Common myeloid progenitor, CD34-positive (primary cell): ENCODE data around the gene SYT4.

Experiments
- CTCF ChIA-PET: fragments of 350-600 bp; sonication (Branson Sonifier 250); formaldehyde crosslinking; loops from one replicate; lab custom pipeline; 2021; ENCODE audit warnings: antibody characterized with exemption; lab: Charles Lee
- POLR2A ChIA-PET: fragments of 350-600 bp; sonication (Branson Sonifier 250); formaldehyde crosslinking; loops from one replicate; lab custom pipeline; 2021; ENCODE audit warnings: antibody characterized with exemption; lab: Charles Lee
- DNase-seq, 3 donors: peaks; one replicate each; pipeline versions ENCODE4 v3.0.0 to v3.0.0-alpha.2; 2013
- H3K27ac ChIP-seq, 2 experiments: 1 replicate in 1 of 2; 2 replicates in 1 of 2; pipeline ENCODE4 v1.7.0; 2013; ENCODE audit warnings: inconsistent platforms in 2 of 2, low read length in 2 of 2, mild to moderate bottlenecking in 2 of 2, low read depth in 1 of 2, moderate library complexity in 1 of 2; ENCODE audit not compliant: severe bottlenecking in 2 of 2, insufficient read depth in 1 of 2, poor library complexity in 1 of 2
- H3K27me3 ChIP-seq, 5 experiments: replicated peaks in 2 of 5; 1 replicate in 3 of 5; 2 replicates in 2 of 5; pipeline versions ENCODE4 v1.6.1 to v1.7.0; 2013; ENCODE audit warnings: low read length in 4 of 5, mild to moderate bottlenecking in 2 of 5, moderate library complexity in 2 of 5, inconsistent platforms in 1 of 5; ENCODE audit not compliant: insufficient read depth in 5 of 5, control insufficient read depth in 4 of 5
- H3K36me3 ChIP-seq, 4 experiments: 1 replicate in 2 of 4; 2 replicates in 2 of 4; pipeline versions ENCODE4 v1.6.1 to v1.7.0; 2013; ENCODE audit warnings: low read length in 3 of 4, control low read depth in 1 of 4, mild to moderate bottlenecking in 1 of 4; ENCODE audit not compliant: control insufficient read depth in 4 of 4, insufficient read depth in 4 of 4
- H3K4me1 ChIP-seq, 4 experiments: 1 replicate in 3 of 4; 2 replicates in 1 of 4; pipeline versions ENCODE4 v1.6.1 to v1.7.1; 2013; ENCODE audit warnings: low read length in 3 of 4, mild to moderate bottlenecking in 3 of 4, control low read depth in 1 of 4, inconsistent platforms in 1 of 4, moderate library complexity in 1 of 4; ENCODE audit not compliant: control insufficient read depth in 4 of 4, insufficient read depth in 4 of 4; ENCODE audit errors: control extremely low read depth in 1 of 4
- H3K4me3 ChIP-seq, 7 experiments: 1 replicate in 4 of 7; 2 replicates in 3 of 7; pipeline versions ENCODE4 v1.5.1 to v1.7.0; 2013; ENCODE audit warnings: mild to moderate bottlenecking in 7 of 7, low read length in 6 of 7, moderate library complexity in 6 of 7, inconsistent platforms in 2 of 7, low read depth in 2 of 7, control low read depth in 1 of 7; ENCODE audit not compliant: insufficient read depth in 4 of 7, control insufficient read depth in 1 of 7; ENCODE audit errors: extremely low read depth in 1 of 7
- H3K9me3 ChIP-seq, 5 experiments: 1 replicate in 4 of 5; 2 replicates in 1 of 5; pipeline versions ENCODE4 v1.6.1 to v1.7.1; 2013; ENCODE audit warnings: low read length in 4 of 5, mild to moderate bottlenecking in 2 of 5, inconsistent platforms in 1 of 5, low read depth in 1 of 5, moderate library complexity in 1 of 5; ENCODE audit not compliant: control insufficient read depth in 4 of 5, insufficient read depth in 2 of 5; ENCODE audit errors: control extremely low read depth in 1 of 5
- WGBS: methylation state at CpG from one replicate; pipeline ENCODE4 v1.1.5; 2013; ENCODE audit not compliant: insufficient coverage; 5-methylcytosine and 5-hydroxymethylcytosine counted together

Gene SYT4

GRCh38 chr18:43271593-43272432, 5.5 kb downstream of the SYT4 start:
- Histone ChIP-seq H3K4me1 (no peaks in the 10 kb centered on the region), H3K36me3 (no peaks in the 10 kb centered on the region), H3K4me3 (no peak overlapping the region), H3K9me3 (no peaks in the 10 kb centered on the region), H3K27ac (no peak overlapping the region), H3K27me3 (peaks cover 0 to 5% (median 0%) of the 10 kb centered on the region in 5 experiments)
- ChIA-PET POLR2A (no interaction called here), CTCF (interaction anchor here (0.5 to 5.4 kb wide), 6 partner anchors 9 to 1218 kb away, joined by 3 to 50 read pairs (median 5); no protein-coding TSS in a partner anchor)
- DNase-seq = peak; percentile 43 to 74 (median 60)
- 27% methylated on average over 2 of the region's 6 CpGs for WGBS

- no peak overlapping the region for H3K27ac ChIP-seq
- no peaks in the 10 kb centered on the region for H3K27me3 ChIP-seq
- H3K4me3 ChIP-seq = no peak overlapping the region
- no peaks in the 10 kb centered on the region for H3K4me1 ChIP-seq
- WGBS = 67% methylated on average over 1 of the region's 1 CpG
- H3K36me3 ChIP-seq = no peaks in the 10 kb centered on the region
- ChIA-PET CTCF (interaction anchor here (0.9 kb wide), 1 partner anchor 14 kb away, joined by 3 read pairs; no protein-coding TSS in a partner anchor), POLR2A (no interaction called here)
- no peak for DNase-seq
- peaks cover 0 to 2% (median 0%) of the 10 kb centered on the region in 5 experiments for H3K9me3 ChIP-seq
Observed at GRCh38 chr18:43267818-43268217, 9.5 kb downstream of the SYT4 start.

DNA sequence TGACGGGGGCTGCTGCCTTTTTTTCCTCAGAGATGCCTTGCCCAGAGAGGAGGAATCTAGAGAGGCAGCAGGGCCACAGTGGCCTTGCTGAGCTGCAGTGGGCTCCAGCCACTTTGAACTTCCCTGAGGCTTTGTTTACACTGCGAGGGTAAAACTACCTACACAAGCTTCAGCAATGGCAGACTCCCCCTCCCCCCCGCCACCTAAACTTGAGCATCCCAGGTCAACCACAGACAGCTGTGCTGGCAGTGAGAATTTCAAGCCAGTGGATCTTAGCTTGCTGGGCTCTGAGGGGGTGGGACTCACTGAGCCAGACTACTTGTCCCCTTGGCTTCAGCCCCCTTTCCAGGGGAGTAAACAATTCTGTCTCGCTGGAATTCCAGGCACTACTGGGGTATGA, 11.8 kb downstream of the SYT4 start:
- H3K27ac ChIP-seq = no peak overlapping the region
- H3K27me3 ChIP-seq = no peaks in the 10 kb centered on the region
- ChIA-PET POLR2A (no interaction called here), CTCF (no interaction called here)
- 91% methylated on average over 3 of the region's 4 CpGs for WGBS
- H3K4me3 ChIP-seq = no peak overlapping the region
- no peaks in the 10 kb centered on the region for H3K4me1 ChIP-seq
- no peaks in the 10 kb centered on the region for H3K36me3 ChIP-seq
- no peak for DNase-seq
- peaks cover 0 to 2% (median 0%) of the 10 kb centered on the region in 5 experiments for H3K9me3 ChIP-seq

GRCh38 chr18:43248610-43249249, 28.6 kb downstream of the SYT4 start:
- no peaks in the 10 kb centered on the region for H3K27me3 ChIP-seq
- no peaks in the 10 kb centered on the region for H3K9me3 ChIP-seq
- H3K4me3 ChIP-seq = no peak overlapping the region
- CTCF ChIA-PET = no interaction called here
- 100% methylated on average over 1 of the region's 1 CpG for WGBS
- no peak overlapping the region for H3K27ac ChIP-seq
- H3K4me1 ChIP-seq = no peaks in the 10 kb centered on the region
- POLR2A ChIA-PET = no interaction called here
- no peaks in the 10 kb centered on the region for H3K36me3 ChIP-seq
- DNase-seq = no peak

- Histone ChIP-seq H3K27me3 (no peaks in the 10 kb centered on the region), H3K4me3 (no peak overlapping the region), H3K4me1 (no peaks in the 10 kb centered on the region), H3K36me3 (no peaks in the 10 kb centered on the region), H3K9me3 (no peaks in the 10 kb centered on the region), H3K27ac (no peak overlapping the region)
- POLR2A ChIA-PET = no interaction called here
- DNase-seq = no peak
- no CpG with 5 or more reads among the region's 1 CpG for WGBS
- CTCF ChIA-PET = no interaction called here
Observed at GRCh38 chr18:43247944-43248343, 29.3 kb downstream of the SYT4 start.

DNA sequence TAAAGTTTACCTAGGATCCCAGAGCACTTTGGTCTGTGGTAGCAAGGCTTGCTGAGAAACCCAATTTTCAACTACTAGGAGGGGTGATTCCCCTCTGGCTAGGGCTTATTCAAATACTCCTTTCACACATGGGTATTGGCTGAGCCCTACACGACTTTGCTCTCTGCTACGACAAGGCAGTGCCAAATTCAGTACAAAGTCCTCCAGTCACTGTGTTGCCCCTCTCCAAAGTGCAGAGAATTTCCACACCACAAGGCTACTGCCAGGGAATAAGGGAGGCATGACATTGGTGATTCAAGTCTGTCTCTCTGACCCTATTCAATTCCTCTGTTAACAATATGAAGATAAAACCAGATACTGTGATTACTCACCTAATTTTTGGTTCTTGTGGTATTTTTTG, 38.9 kb downstream of the SYT4 start:
- Histone ChIP-seq H3K9me3 (no peaks in the 10 kb centered on the region), H3K27ac (no peak overlapping the region), H3K27me3 (no peaks in the 10 kb centered on the region), H3K36me3 (no peaks in the 10 kb centered on the region), H3K4me3 (no peak overlapping the region), H3K4me1 (no peaks in the 10 kb centered on the region)
- WGBS = 81% methylated on average over 2 of the region's 2 CpGs
- ChIA-PET POLR2A (no interaction called here), CTCF (no interaction called here)
- DNase-seq = no peak

DNA sequence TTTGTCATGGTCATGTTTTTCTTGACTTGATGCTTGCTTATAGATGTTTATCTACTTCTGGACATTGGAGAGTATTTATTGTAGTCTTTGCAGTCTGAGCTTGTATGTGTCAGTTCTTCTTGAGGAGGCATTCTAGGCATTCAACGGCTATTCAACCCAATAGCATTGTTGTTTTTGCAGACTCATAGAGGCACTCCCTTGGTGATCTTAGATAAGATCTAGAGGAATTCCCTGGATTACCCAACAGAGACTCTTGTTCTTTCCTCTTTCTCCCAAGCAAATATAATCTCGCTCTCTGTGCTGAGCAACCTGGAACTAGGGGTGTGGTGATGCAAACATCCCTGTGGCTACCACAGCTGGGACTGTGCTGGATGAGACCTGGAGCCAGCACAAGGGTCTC, 40.4 kb downstream of the SYT4 start:
- Histone ChIP-seq H3K27ac (no peak overlapping the region), H3K36me3 (no peaks in the 10 kb centered on the region), H3K9me3 (no peaks in the 10 kb centered on the region), H3K4me3 (no peak overlapping the region), H3K27me3 (no peaks in the 10 kb centered on the region), H3K4me1 (no peaks in the 10 kb centered on the region)
- no CpG with 5 or more reads among the region's 2 CpGs for WGBS
- ChIA-PET CTCF (no interaction called here), POLR2A (no interaction called here)
- no peak for DNase-seq
